ENCODE results near the gene CASR.

Gene CASR

DNA sequence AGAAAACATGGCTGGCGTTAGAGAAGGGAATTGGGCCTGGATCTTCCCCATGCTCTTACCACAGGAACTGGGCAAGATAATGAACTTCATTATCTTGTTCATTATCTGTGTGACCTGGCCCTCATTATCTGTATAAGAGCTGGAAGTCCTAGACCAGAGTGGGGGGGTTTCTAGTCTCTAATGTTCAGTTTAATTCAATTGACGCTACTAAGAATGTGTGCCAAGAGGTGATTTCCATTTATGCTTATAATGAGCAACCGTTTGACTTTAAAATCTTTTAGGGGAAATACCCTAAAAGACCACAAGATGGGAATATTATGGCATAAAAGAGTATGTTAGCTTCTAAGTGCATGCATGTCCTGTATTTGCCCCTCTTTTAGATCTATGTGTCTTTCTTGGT is 82.5 kb downstream of the CASR start:
- Histone ChIP-seq H3K27ac (no peak overlapping the region), H3K4me3 (no peak overlapping the region)
- DNase-seq (ENCODE audit: low spot score): no peak
- TF ChIP-seq, protein P1, sequence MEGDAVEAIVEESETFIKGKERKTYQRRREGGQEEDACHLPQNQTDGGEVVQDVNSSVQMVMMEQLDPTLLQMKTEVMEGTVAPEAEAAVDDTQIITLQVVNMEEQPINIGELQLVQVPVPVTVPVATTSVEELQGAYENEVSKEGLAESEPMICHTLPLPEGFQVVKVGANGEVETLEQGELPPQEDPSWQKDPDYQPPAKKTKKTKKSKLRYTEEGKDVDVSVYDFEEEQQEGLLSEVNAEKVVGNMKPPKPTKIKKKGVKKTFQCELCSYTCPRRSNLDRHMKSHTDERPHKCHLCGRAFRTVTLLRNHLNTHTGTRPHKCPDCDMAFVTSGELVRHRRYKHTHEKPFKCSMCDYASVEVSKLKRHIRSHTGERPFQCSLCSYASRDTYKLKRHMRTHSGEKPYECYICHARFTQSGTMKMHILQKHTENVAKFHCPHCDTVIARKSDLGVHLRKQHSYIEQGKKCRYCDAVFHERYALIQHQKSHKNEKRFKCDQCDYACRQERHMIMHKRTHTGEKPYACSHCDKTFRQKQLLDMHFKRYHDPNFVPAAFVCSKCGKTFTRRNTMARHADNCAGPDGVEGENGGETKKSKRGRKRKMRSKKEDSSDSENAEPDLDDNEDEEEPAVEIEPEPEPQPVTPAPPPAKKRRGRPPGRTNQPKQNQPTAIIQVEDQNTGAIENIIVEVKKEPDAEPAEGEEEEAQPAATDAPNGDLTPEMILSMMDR (IDR thresholded peaks at IDR 0.05): no peak

DNA sequence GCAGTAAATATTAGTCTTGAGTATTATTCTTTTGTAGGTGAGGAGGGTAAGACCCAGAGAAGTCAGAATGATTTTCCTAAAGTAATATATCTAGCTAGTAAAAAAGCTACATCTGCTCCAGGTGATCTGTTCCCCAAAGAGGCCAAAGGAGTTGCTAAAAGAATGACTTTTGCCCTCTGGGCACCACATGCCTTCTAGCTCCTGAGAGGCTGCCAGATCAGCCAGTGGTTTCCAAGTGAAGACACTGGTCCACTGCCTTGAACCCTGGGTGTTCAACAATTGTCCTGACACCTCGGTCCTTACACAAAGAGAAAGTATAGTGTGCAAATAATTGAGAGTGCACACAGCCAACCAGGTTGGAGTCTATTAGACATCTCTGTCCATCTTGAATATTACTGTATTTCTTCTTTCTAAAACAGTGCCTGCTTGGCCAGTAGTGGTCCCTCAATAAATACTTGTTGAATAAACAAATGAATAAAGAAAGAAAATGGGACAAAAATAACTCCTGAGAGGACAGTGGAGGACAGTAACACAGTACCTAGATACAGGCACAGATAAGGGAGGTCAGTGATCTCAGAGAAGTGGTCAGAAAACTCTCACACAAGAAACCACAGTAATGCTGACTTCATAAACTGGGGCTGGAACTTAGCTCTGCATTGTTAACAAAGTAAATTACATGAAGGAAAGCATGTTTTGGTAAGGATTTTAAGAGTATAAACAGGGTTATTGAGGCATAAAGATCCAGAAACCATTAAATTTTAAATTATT is 85.0 kb downstream of the CASR start:
- H3K27ac ChIP-seq: no peak overlapping the region

DNA sequence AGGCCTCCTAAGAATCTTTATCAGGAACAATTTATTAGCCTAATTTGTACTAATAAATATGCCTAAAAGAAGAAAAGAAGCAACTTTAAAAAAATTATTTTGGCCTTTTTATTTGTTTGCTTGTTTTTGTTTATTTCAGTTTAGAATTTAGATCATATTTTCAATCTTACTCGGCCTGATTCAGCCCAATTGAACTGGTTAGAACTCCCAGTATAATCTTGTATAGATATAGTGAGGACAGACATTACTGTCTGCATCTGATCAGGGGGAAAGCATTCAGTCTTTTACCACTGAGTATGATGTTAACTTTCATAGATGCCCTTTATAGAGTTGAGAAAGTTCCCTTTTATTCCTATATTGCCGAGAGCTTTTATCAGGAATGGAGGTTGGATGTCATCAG is 85.6 kb downstream of the CASR start:
- Histone ChIP-seq H3K4me3 (no peak overlapping the region), H3K27ac (no peak overlapping the region)
- TF ChIP-seq, protein P1 (IDR thresholded peaks at IDR 0.05): no peak
- no peak for DNase-seq (ENCODE audit: low spot score)

More for the DNA sequence above, 85.0 kb downstream of the CASR start:
- TF ChIP-seq, protein P1 (IDR thresholded peaks at IDR 0.05): no peak
- no peak for DNase-seq (ENCODE audit: low spot score)
- no peak overlapping the region for H3K4me3 ChIP-seq

DNA sequence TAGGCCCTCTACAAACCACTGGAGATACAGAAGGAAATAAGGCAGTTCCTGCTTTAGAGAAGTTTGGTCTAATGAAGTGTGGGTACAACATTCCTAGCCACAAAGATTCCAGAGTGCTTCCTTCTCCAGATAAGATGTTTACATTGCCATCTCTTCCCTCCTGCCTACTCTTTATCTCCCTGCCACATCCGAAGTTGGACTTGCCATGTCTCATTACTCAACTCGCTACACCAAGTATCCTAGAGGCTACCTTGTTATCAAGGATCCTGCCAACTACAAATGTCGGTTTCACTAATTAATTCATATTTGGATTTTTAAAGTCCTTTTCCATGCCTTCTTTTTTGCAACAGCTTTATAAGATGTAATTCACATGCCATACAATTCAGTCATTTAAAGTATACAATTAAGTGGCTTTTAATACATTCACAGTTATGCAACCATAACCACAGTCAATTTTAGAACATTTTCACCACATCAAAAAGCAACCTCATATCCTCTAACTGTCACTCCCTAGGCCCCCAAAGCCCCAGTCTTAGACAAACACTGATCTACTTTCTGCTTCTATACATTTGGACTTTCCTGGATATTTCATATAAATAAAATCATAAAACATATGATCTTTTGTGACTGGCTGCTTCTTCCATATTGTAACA is 87.9 kb downstream of the CASR start:
- no peak for DNase-seq (ENCODE audit: low spot score)
- Histone ChIP-seq H3K4me3 (no peak overlapping the region), H3K27ac (no peak overlapping the region)
- TF ChIP-seq, protein P1 (IDR thresholded peaks at IDR 0.05): no peak

DNA sequence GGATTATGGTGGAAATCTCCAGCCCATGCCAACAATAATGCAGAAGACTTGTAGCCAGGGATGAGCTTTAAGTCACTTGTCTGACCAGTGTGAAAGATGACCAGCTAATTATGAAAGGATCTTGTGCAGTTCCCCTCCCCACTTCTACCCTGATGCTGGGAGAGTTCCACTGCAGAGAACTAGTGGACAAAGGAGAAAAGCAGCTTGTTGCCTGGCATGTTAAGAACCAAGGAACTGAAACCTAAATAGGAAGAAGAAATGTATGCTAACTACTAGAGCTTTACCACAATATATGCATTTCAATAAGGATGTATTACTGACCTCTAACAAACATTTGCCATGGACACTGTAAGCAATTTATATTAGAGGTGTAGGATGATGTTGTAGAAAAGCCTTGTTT is 89.4 kb downstream of the CASR start:
- TF ChIP-seq, protein P1 (IDR thresholded peaks at IDR 0.05): no peak
- no peak for DNase-seq (ENCODE audit: low spot score)
- H3K4me3 ChIP-seq: no peak overlapping the region
- no peak overlapping the region for H3K27ac ChIP-seq

DNA sequence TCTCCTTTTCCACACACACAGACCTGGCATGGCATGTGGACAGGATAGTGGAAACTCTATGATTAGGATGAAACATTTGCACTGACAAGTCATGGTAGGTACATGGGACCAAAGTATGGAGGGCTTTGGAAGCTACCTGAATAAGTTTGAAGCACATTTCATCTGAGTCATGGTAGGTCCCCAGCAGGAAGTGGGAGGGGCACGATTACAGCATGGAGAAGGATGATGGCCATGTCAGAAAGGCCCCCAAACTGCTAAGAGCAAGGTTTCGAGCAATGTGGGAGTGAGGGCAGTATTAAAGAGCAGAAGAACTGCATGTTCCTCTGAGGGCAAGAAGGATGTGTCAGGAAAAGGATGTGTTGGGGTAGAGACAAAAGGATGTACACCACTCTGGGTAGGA is 90.0 kb downstream of the CASR start:
- no peak overlapping the region for H3K4me3 ChIP-seq
- no peak overlapping the region for H3K27ac ChIP-seq

More for the DNA sequence above, 90.0 kb downstream of the CASR start:
- TF ChIP-seq, protein P1 (IDR thresholded peaks at IDR 0.05): no peak
- no peak for DNase-seq (ENCODE audit: low spot score)

All from coronary artery (tissue), 2 donors.